ENCODE results near the gene SSTR5.

- TF ChIP-seq CTCF (IDR thresholded peaks at IDR 0.05) (no peak), EZH2 (IDR thresholded peaks at IDR 0.05; ENCODE audit: borderline replicate concordance, insufficient read depth, low read depth, low read length, poor library complexity, severe bottlenecking) (no peak)
Observed at GRCh38 chr16:1096169-1097082, 23.9 kb downstream of the SSTR5 start, which contains the start of gene C1QTNF8.

Measured in B cell (primary cell).